Chondrocyte (in vitro differentiated cells): ENCODE results near the gene MAP7D3. TPM values are rescaled to one million over a fixed set of nuclear protein-coding genes. Genes with fewer than 3 reads are reported as not detected.

Experiments
- DNase-seq: peaks from one replicate; pipeline ENCODE4 v3.0.0; 2021; ENCODE audit warnings: mixed read lengths, low spot score
- H3K27ac Mint-ChIP-seq: one replicate; pipeline ENCODE4 v1.8.0; 2021; ENCODE audit warnings: mild to moderate bottlenecking, moderate library complexity, mixed read lengths; ENCODE audit not compliant: unreplicated experiment
- H3K27me3 Mint-ChIP-seq: 2 replicates; pipeline ENCODE4 v1.8.0; 2021; ENCODE audit warnings: low read depth, mixed read lengths
- H3K36me3 Mint-ChIP-seq: 2 replicates; pipeline ENCODE4 v1.8.0; 2021; ENCODE audit warnings: low read depth, mixed read lengths
- H3K4me1 Mint-ChIP-seq: 2 replicates; pipeline ENCODE4 v1.8.0; 2021; ENCODE audit warnings: low read depth, mild to moderate bottlenecking, mixed read lengths
- H3K4me3 Mint-ChIP-seq: one replicate; pipeline ENCODE4 v1.8.0; 2021; ENCODE audit warnings: mild to moderate bottlenecking, moderate library complexity, mixed read lengths; ENCODE audit not compliant: unreplicated experiment
- H3K9me3 Mint-ChIP-seq: 2 replicates; pipeline ENCODE4 v1.8.0; 2021; ENCODE audit warnings: low read depth, mixed read lengths
- CTCF ChIP-seq: fragments of 200-600 bp; sonication (generic); IDR thresholded peaks from 2 replicates; pipeline ENCODE4 v1.5.0; 2021; ENCODE audit warnings: antibody characterized with exemption, mild to moderate bottlenecking, moderate library complexity
- total RNA-seq: library from RNA; stranded (reverse); gene quantifications from 3 replicates; pipeline ENCODE4 v1.2.1, GENCODE V29; 2021

The MAP7D3 gene
- total RNA-seq, 1 donor from 2014 or later = 48.2 TPM

GRCh38 chrX:136219893-136220292, 31.3 kb downstream of the MAP7D3 start:
- no peak overlapping the region for H3K4me3 Mint-ChIP-seq
- H3K36me3 Mint-ChIP-seq = peaks cover 32% of the 10 kb centered on the region
- no peak for DNase-seq
- no peaks in the 10 kb centered on the region for H3K27me3 Mint-ChIP-seq
- H3K9me3 Mint-ChIP-seq = no peaks in the 10 kb centered on the region
- TF ChIP-seq CTCF = no peak
- H3K27ac Mint-ChIP-seq = no peak overlapping the region
- H3K4me1 Mint-ChIP-seq = peaks cover 26% of the 10 kb centered on the region

GRCh38 chrX:136215559-136215958, 35.6 kb downstream of the MAP7D3 start:
- peaks cover 50% of the 10 kb centered on the region for H3K4me1 Mint-ChIP-seq
- H3K36me3 Mint-ChIP-seq = peaks cover 21% of the 10 kb centered on the region
- H3K9me3 Mint-ChIP-seq = no peaks in the 10 kb centered on the region
- no peak overlapping the region for H3K4me3 Mint-ChIP-seq
- H3K27me3 Mint-ChIP-seq = no peaks in the 10 kb centered on the region
- peak overlapping the region; percentile 93 for H3K27ac Mint-ChIP-seq
- DNase-seq = no peak
- TF ChIP-seq CTCF = no peak

- Mint-ChIP-seq H3K27me3 (no peaks in the 10 kb centered on the region), H3K36me3 (peaks cover 22% of the 10 kb centered on the region), H3K27ac (peak overlapping the region; percentile 93), H3K4me1 (peaks cover 56% of the 10 kb centered on the region), H3K9me3 (no peaks in the 10 kb centered on the region), H3K4me3 (no peak overlapping the region)
- peak; percentile 11 for TF ChIP-seq CTCF
- no peak for DNase-seq
These were observed 36.6 kb downstream of the MAP7D3 start for GRCh38 chrX:136214551-136214950.

- peaks cover 17% of the 10 kb centered on the region for H3K36me3 Mint-ChIP-seq
These were observed 38.6 kb downstream of the MAP7D3 start for GRCh38 chrX:136212557-136213111.

GRCh38 chrX:136211766-136212556, 39.2 kb downstream of the MAP7D3 start:
- H3K27ac Mint-ChIP-seq = peak overlapping the region; percentile 93
- no peaks in the 10 kb centered on the region for H3K27me3 Mint-ChIP-seq
- peaks cover 17% of the 10 kb centered on the region for H3K36me3 Mint-ChIP-seq
- peaks cover 76% of the 10 kb centered on the region for H3K4me1 Mint-ChIP-seq
- DNase-seq = no peak
- no peak overlapping the region for H3K4me3 Mint-ChIP-seq
- TF ChIP-seq CTCF = no peak
- no peaks in the 10 kb centered on the region for H3K9me3 Mint-ChIP-seq

More at GRCh38 chrX:136212557-136213111, 38.6 kb downstream of the MAP7D3 start:
- TF ChIP-seq CTCF = no peak
- peaks cover 69% of the 10 kb centered on the region for H3K4me1 Mint-ChIP-seq
- H3K27ac Mint-ChIP-seq = peak overlapping the region; percentile 93
- H3K4me3 Mint-ChIP-seq = no peak overlapping the region
- DNase-seq = no peak
- H3K9me3 Mint-ChIP-seq = no peaks in the 10 kb centered on the region
- H3K27me3 Mint-ChIP-seq = no peaks in the 10 kb centered on the region
